Panc1 (cell line): ENCODE data around the gene ETV7. TPM values are rescaled to one million over a fixed set of nuclear protein-coding genes. Genes with fewer than 3 reads are reported as not detected.

Experiments used
- ATAC-seq: fragments of 200-7000 bp; cut with Tn5 transposase; 2 replicates; pipeline ENCODE4 v1.9.1; 2020; ENCODE audit warnings: mild to moderate bottlenecking, moderate library complexity
- BruUV-seq: library from RNA; stranded (reverse); fragments of 400-500 nt; replicated peaks from 2 replicates; lab custom pipeline; 2021; lab: Mats Ljungman, UMichigan
- CTCF ChIA-PET: fragments of 300-600 bp; sonication (Branson Sonifier 250); formaldehyde crosslinking; loops from one replicate; lab custom pipeline; 2022; ENCODE audit warnings: antibody characterized with exemption; lab: Charles Lee
- POLR2A ChIA-PET: fragments of 300-600 bp; sonication (Branson Sonifier 250); formaldehyde crosslinking; loops from one replicate; lab custom pipeline; 2022; ENCODE audit warnings: antibody characterized with exemption; lab: Charles Lee
- DNase-seq: peaks from one replicate; pipeline ENCODE4 v3.0.0-alpha.2; 2010; ENCODE audit warnings: low read depth, low spot score
- H3K27ac ChIP-seq: 2 replicates; pipeline ENCODE4 v1.5.1; 2011; ENCODE audit warnings: mild to moderate bottlenecking, low read length, inconsistent platforms
- H3K27me3 ChIP-seq: fragments of 200-500 bp; sonication (Bioruptor generic); 2 replicates; pipeline ENCODE4 v1.6.0; 2014; ENCODE audit warnings: low read length, inconsistent platforms; ENCODE audit not compliant: control insufficient read depth, insufficient read depth
- H3K36me3 ChIP-seq: fragments of 200-500 bp; sonication (Bioruptor generic); 2 replicates; pipeline ENCODE4 v1.5.1; 2014; ENCODE audit warnings: inconsistent platforms, mild to moderate bottlenecking, low read length, moderate library complexity; ENCODE audit not compliant: control insufficient read depth, insufficient read depth
- H3K4me1 ChIP-seq: 2 replicates; pipeline ENCODE4 v1.5.1; 2011; ENCODE audit warnings: inconsistent platforms, mild to moderate bottlenecking, low read length, moderate library complexity; ENCODE audit not compliant: control insufficient read depth, insufficient read depth
- H3K4me3 ChIP-seq, 2 experiments: 2 replicates each; pipeline ENCODE4 v1.5.1; 2011 to 2012; ENCODE audit warnings: low read depth in 2 of 2, low read length in 2 of 2, mild to moderate bottlenecking in 2 of 2, inconsistent platforms in 1 of 2, moderate library complexity in 1 of 2
- H3K9me3 ChIP-seq: fragments of 200-500 bp; sonication (Bioruptor generic); 2 replicates; pipeline ENCODE4 v1.5.1; 2014; ENCODE audit warnings: low read depth, mild to moderate bottlenecking, inconsistent platforms, low read length, moderate library complexity; ENCODE audit not compliant: control insufficient read depth, insufficient read depth
- CTCF ChIP-seq: fragments of 450-650 bp; IDR thresholded peaks from 2 replicates; pipeline ENCODE4 v1.5.1; 2017; ENCODE audit warnings: mild to moderate bottlenecking
- POLR2AphosphoS5 ChIP-seq: IDR thresholded peaks from 2 replicates; pipeline ENCODE4 v1.6.1; 2012; ENCODE audit warnings: mild to moderate bottlenecking, low read depth, low read length, moderate library complexity
- REST ChIP-seq, 2 experiments: IDR thresholded peaks; 2 replicates each; pipeline ENCODE4 v1.6.1; 2011 to 2012; ENCODE audit warnings: low read depth in 2 of 2, control low read depth in 1 of 2, low read length in 1 of 2, mild to moderate bottlenecking in 1 of 2, moderate library complexity in 1 of 2; ENCODE audit not compliant: insufficient read depth in 1 of 2
- SIN3A ChIP-seq: IDR thresholded peaks from 2 replicates; pipeline ENCODE4 v1.6.1; 2012; ENCODE audit warnings: low read depth, mild to moderate bottlenecking, low read length, moderate library complexity, borderline replicate concordance; ENCODE audit not compliant: insufficient read depth
- TCF7L2 ChIP-seq: IDR thresholded peaks from 2 replicates; pipeline ENCODE4 v1.6.1; 2011; ENCODE audit warnings: mild to moderate bottlenecking, low read depth, low read length, inconsistent platforms
- in situ Hi-C: cut with HindIII; loops from 2 replicates; pipeline ENCODE4 v1.10.0; 2016; ENCODE audit warnings: low sequenced_read_pairs, low pct_unique_long_range_greater_than_20kb
- intact Hi-C: fragments of 100-400 bp; cut with micrococcal nuclease; formaldehyde crosslinking; loops from one replicate; pipeline ENCODE4 v1.10.0; 2022; ENCODE audit not compliant: unreplicated experiment
- total RNA-seq: library from RNA; stranded (reverse); gene quantifications from one replicate; pipeline ENCODE4 v1.2.1, GENCODE V29; 2021; ENCODE audit not compliant: unreplicated experiment

ETV7 gene
- total RNA-seq, 1 experiment from 2014 or later, result 2.0 TPM

GRCh38 chr6:36376183-36376582 is 11.3 kb downstream of the ETV7 start:
- H3K4me3 ChIP-seq, result no peak overlapping the region
- POLR2A ChIA-PET, result no interaction called here
- H3K36me3 ChIP-seq, result no peaks in the 10 kb centered on the region
- no peaks in the 10 kb centered on the region for H3K4me1 ChIP-seq
- ATAC-seq, result no peak
- H3K9me3 ChIP-seq, result no peaks in the 10 kb centered on the region
- H3K27me3 ChIP-seq, result no peaks in the 10 kb centered on the region
- TF ChIP-seq CTCF (no peak), POLR2AphosphoS5 (no peak), TCF7L2 (no peak), REST (IDR thresholded peaks at IDR 0.05; ENCODE audit: insufficient read depth in 1 of 2, low read depth in 2 of 2, low read length in 1 of 2) (no peak)
- DNase-seq, result no peak
- intact Hi-C loops, result no loop called here
- CTCF ChIA-PET, result no interaction called here
- in situ Hi-C loops, result no loop called here
- H3K27ac ChIP-seq, result no peak overlapping the region
- no TSS peak for BruUV-seq

- intact Hi-C loops, result no loop called here
These were observed 11.8 kb downstream of the ETV7 start for GRCh38 chr6:36375644-36376155.

More at GRCh38 chr6:36375644-36376155, 11.8 kb downstream of the ETV7 start:
- Histone ChIP-seq H3K27ac (no peak overlapping the region), H3K4me1 (no peaks in the 10 kb centered on the region), H3K4me3 (no peak overlapping the region), H3K36me3 (no peaks in the 10 kb centered on the region), H3K9me3 (no peaks in the 10 kb centered on the region), H3K27me3 (no peaks in the 10 kb centered on the region)
- in situ Hi-C loops, result no loop called here
- ChIA-PET POLR2A (no interaction called here), CTCF (interaction anchor here (0.6 kb wide), 1 partner anchor 204 kb away, joined by 3 read pairs; no protein-coding TSS in a partner anchor)
- ATAC-seq, result no peak
- no TSS peak for BruUV-seq
- no peak for DNase-seq
- TF ChIP-seq TCF7L2, result no peak
- TF ChIP-seq REST (IDR thresholded peaks at IDR 0.05; ENCODE audit: insufficient read depth in 1 of 2, low read depth in 2 of 2, low read length in 1 of 2), result no peak
- no peak for TF ChIP-seq CTCF
- TF ChIP-seq POLR2AphosphoS5, result no peak
- TF ChIP-seq SIN3A, result no peak
